ENCODE data around the gene ACTL6B.

Gene ACTL6B

GRCh38 chr7:100640517-100641440 is 15.5 kb downstream of the ACTL6B start:
- no peaks in the 10 kb centered on the region for H3K36me3 ChIP-seq
- no peaks in the 10 kb centered on the region for H3K4me1 ChIP-seq (ENCODE audit: control insufficient read depth in 1 of 2, insufficient read depth in 1 of 2, low read depth in 1 of 2, low read length in 1 of 2)
- H3K9me3 ChIP-seq, result no peaks in the 10 kb centered on the region
- peaks cover 43% of the 10 kb centered on the region for H3K27me3 ChIP-seq
- H3K27ac ChIP-seq, result no peak overlapping the region
- TF ChIP-seq CTCF (IDR thresholded peaks at IDR 0.05), result no peak
- H3K4me3 ChIP-seq (ENCODE audit: low read depth in 1 of 2, low read length in 1 of 2), result no peak overlapping the region

- peaks cover 44% of the 10 kb centered on the region for H3K27me3 ChIP-seq
These were observed 16.2 kb downstream of the ACTL6B start for GRCh38 chr7:100639995-100640516.

GRCh38 chr7:100632951-100633717 is 23.1 kb downstream of the ACTL6B start:
- peak overlapping the region; percentile 51 for H3K27ac ChIP-seq
- H3K4me3 ChIP-seq (ENCODE audit: low read depth in 1 of 2, low read length in 1 of 2), result peak overlapping the region; percentile 59 to 73
- H3K4me1 ChIP-seq (ENCODE audit: control insufficient read depth in 1 of 2, insufficient read depth in 1 of 2, low read depth in 1 of 2, low read length in 1 of 2), result peaks cover 11 to 12% of the 10 kb centered on the region in 2 experiments
- peak; percentile 51 for TF ChIP-seq CTCF (IDR thresholded peaks at IDR 0.05)
- no peaks in the 10 kb centered on the region for H3K36me3 ChIP-seq
- H3K27me3 ChIP-seq, result peaks cover 67% of the 10 kb centered on the region
- no peaks in the 10 kb centered on the region for H3K9me3 ChIP-seq

More at GRCh38 chr7:100639995-100640516, 16.2 kb downstream of the ACTL6B start:
- no peak for TF ChIP-seq CTCF (IDR thresholded peaks at IDR 0.05)
- no peaks in the 10 kb centered on the region for H3K36me3 ChIP-seq
- H3K4me1 ChIP-seq (ENCODE audit: control insufficient read depth in 1 of 2, insufficient read depth in 1 of 2, low read depth in 1 of 2, low read length in 1 of 2), result no peaks in the 10 kb centered on the region
- no peaks in the 10 kb centered on the region for H3K9me3 ChIP-seq
- H3K27ac ChIP-seq, result no peak overlapping the region
- no peak overlapping the region for H3K4me3 ChIP-seq (ENCODE audit: low read depth in 1 of 2, low read length in 1 of 2)

GRCh38 chr7:100630066-100630465 is 26.2 kb downstream of the ACTL6B start:
- Histone ChIP-seq H3K4me1 (ENCODE audit: control insufficient read depth in 1 of 2, insufficient read depth in 1 of 2, low read depth in 1 of 2, low read length in 1 of 2) (peaks cover 15 to 22% of the 10 kb centered on the region in 2 experiments), H3K9me3 (no peaks in the 10 kb centered on the region)
- TF ChIP-seq CTCF (IDR thresholded peaks at IDR 0.05), result no peak

DNA sequence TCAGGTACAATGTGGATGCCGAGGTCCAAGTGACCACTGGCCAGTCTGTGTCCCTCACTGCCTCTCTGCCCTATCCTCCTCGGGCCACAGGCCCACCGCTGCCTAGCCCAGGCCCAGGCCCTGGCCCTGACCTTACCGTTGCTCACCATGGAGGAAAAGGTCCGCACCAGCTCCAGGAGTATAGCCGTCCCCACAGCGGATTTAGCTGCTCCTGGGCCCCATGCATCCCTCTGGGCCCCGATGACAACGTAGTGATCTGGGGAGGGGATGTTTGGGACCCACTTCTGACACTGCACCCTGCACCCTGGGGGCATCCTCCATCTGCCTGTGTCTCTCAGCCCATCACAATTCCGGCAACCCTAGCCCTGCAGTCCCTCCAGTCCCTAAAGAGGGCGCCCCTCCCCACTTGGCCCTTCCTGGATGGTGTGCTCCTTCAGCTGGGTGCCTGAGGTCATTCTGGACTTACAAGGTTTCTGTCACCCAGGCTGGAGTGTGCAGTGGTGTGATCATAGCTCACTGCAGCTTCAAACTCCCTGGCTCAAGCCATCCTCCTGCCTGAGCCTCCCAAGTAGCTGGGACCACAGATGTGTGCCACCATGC is 27.0 kb downstream of the ACTL6B start:
- Histone ChIP-seq H3K27me3 (peaks cover 84% of the 10 kb centered on the region), H3K9me3 (no peaks in the 10 kb centered on the region), H3K4me3 (ENCODE audit: low read depth in 1 of 2, low read length in 1 of 2) (no peak overlapping the region), H3K4me1 (ENCODE audit: control insufficient read depth in 1 of 2, insufficient read depth in 1 of 2, low read depth in 1 of 2, low read length in 1 of 2) (peaks cover 15 to 22% of the 10 kb centered on the region in 2 experiments), H3K27ac (no peak overlapping the region), H3K36me3 (no peaks in the 10 kb centered on the region)
- TF ChIP-seq CTCF (IDR thresholded peaks at IDR 0.05), result no peak

More at GRCh38 chr7:100630066-100630465, 26.2 kb downstream of the ACTL6B start:
- H3K4me3 ChIP-seq (ENCODE audit: low read depth in 1 of 2, low read length in 1 of 2), result no peak overlapping the region
- H3K27ac ChIP-seq, result no peak overlapping the region
- H3K27me3 ChIP-seq, result peaks cover 84% of the 10 kb centered on the region
- H3K36me3 ChIP-seq, result no peaks in the 10 kb centered on the region

Measured in neutrophil (primary cell).